Retinal pigment epithelial cell (primary cell): ENCODE data around the gene SLC35F1.

Experiments
- DNase-seq: peaks from one replicate; pipeline ENCODE4 v3.0.0-alpha.2; 2010; ENCODE audit warnings: low read depth
- H3K4me3 ChIP-seq: 2 replicates; pipeline ENCODE4 v1.5.1; 2011; ENCODE audit warnings: mild to moderate bottlenecking, low read length, control low read depth, moderate library complexity
- CTCF ChIP-seq: conservative IDR thresholded peaks from 2 replicates; pipeline ENCODE4 v1.5.1; 2011; ENCODE audit warnings: low read depth, low read length, control low read depth, inconsistent platforms

The SLC35F1 gene

GRCh38 chr6:118307581-118307980 is 400.5 kb downstream of the SLC35F1 start:
- no peak for TF ChIP-seq CTCF
- no peak for DNase-seq
- H3K4me3 ChIP-seq: no peak overlapping the region

- no peak for TF ChIP-seq CTCF
- H3K4me3 ChIP-seq: no peak overlapping the region
- no peak for DNase-seq
Observed at GRCh38 chr6:118309337-118310093, 402.5 kb downstream of the SLC35F1 start.

- DNase-seq: no peak
- TF ChIP-seq CTCF: no peak
- H3K4me3 ChIP-seq: no peak overlapping the region
Observed at GRCh38 chr6:118313208-118313607, 406.1 kb downstream of the SLC35F1 start.

- H3K4me3 ChIP-seq: no peak overlapping the region
- TF ChIP-seq CTCF: no peak
- DNase-seq: no peak
Observed at GRCh38 chr6:118313762-118314161, 406.7 kb downstream of the SLC35F1 start.

DNA sequence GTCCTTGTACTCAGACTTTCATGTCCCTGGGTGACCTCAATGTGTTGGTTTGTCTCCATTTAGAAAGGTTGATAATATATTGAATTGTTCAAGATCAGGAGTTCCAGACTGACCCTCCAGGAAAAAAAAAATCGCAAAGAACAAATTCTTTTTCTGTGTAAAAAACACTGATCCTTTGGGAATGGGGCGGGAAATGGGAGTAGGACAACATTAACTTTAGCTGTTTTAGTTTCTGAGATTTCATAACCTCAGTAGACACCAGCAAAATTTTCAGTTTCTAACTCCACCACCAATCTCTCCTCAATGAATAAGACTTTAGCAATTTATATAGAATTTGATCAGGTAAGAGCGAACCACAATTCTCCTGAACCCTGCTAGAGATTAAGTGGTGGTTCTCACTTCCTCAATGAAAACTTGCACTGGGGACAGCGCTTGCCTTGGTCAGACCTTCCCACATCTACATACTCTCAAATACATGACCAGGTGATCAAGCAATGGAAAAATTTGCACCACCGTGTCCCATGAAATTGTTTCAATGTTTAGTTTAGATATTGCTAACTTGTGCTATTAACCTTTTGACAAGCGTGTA is 409.8 kb downstream of the SLC35F1 start:
- H3K4me3 ChIP-seq: no peak overlapping the region
- TF ChIP-seq CTCF: no peak
- DNase-seq: no peak

GRCh38 chr6:118317581-118318563 is 410.8 kb downstream of the SLC35F1 start:
- no peak for DNase-seq
- TF ChIP-seq CTCF: no peak
- H3K4me3 ChIP-seq: no peak overlapping the region
